ENCODE data around the gene CERKL.

CERKL gene

GRCh38 chr2:181626671-181627070, 30.2 kb downstream of the CERKL start:
- peak in 1 of 2 experiments; percentile 31 for DNase-seq

DNA sequence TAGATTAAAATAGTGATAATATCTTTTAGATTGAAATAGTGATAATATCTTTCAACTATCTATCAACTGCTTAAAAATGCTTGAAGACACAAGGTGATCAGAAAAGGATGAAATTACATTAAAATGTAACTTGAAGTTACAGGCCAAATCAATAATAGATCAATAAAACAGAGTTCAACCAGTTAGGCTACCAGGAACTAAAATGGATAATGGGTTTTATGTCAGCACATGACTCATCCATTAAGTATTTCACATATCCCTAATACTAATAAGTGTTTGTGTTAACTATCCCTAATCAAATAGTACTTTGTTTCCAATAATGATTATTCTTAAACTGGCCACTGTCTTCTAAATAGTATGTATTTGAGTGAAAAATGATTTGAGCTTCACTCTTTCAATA, 33.7 kb downstream of the CERKL start:
- DNase-seq = no peak

- no peak for DNase-seq
Observed at GRCh38 chr2:181621779-181622490, 35.0 kb downstream of the CERKL start.

DNA sequence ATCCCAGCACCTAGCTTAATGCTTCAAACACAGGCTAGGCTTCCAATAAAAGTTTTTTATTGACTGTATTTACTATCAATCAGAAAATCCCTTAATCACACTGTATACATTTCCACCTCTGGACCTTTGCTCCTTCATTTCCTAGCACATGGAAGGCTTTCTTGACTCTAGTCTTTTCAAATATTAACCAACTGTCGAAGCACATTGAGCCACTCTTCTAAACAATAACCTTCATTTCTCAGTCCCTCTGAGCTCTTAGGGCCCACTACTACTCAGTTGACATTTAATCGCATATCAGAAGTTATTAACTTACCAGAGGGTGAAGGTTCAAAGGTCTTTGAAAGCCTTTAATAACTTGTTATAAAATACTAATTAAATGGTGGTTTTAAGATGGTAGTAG, 37.4 kb downstream of the CERKL start:
- DNase-seq = no peak

DNA sequence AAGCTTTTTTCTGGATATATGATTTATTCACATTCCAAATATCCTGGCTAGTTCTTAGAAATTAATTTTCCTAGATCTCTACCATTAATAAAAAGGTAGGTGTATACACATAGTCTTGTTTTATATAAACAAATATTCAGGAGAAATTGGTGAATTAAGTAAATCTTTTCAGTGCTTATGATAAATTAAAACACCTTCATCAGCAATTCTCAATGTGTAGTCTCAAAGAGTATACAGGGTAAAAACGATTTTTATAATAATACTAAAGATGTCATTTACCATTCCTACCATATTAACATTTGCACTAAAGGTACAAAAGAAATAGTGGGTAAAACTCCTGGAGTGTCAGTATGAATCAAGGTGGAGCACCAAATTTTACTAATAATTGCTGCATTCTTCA, 40.2 kb downstream of the CERKL start:
- DNase-seq = no peak

- peak in 1 of 2 experiments; percentile 24 for DNase-seq
Observed at GRCh38 chr2:181614874-181615638, 41.8 kb downstream of the CERKL start.

DNA sequence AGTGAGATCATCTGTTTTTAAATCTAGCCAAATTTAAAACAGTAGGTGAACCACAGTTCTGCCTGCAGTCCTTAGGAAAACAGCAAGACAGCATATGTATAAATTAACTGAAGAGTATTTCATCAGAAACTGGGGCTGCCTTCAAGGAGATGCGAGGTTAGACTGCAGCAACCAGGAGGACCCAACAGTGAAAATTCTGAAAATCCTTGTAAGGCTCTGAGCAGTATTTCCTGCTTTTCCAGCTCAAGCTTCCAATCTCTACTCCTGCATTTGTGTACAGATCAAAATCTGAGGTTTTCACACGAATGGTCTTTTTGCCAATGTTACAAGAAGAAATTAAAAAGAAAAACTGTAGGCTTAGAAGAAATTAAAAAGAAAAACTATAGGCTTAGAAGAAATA, 43.7 kb downstream of the CERKL start:
- peak in 1 of 2 experiments; percentile 17 for DNase-seq

- DNase-seq = no peak
Observed at GRCh38 chr2:181607629-181608590, 49.0 kb downstream of the CERKL start.

- DNase-seq = no peak
Observed at GRCh38 chr2:181605889-181606837, 50.7 kb downstream of the CERKL start.

- DNase-seq = no peak
Observed at GRCh38 chr2:181602017-181602416, 54.9 kb downstream of the CERKL start.

DNA sequence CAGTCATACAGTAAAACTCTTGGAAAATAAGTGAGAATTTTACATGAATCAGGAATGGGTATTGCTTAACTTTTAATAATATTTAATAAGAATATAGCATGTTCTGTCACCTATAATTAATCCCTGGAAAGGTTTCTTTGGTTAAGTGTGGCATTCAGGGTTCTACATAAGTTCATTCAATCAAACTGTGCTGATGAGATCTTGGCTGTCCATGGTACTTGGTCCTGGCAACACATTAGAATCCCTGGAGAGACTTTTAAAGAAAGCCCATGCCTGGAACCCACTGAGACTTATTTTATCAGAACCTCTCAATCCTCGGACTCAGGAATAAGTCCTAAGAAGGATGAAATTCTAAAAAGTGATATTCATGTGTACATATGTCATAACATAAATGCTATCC, 60.3 kb downstream of the CERKL start:
- no peak for DNase-seq

- no peak for DNase-seq
Observed at GRCh38 chr2:181594322-181594721, 62.6 kb downstream of the CERKL start.

DNA sequence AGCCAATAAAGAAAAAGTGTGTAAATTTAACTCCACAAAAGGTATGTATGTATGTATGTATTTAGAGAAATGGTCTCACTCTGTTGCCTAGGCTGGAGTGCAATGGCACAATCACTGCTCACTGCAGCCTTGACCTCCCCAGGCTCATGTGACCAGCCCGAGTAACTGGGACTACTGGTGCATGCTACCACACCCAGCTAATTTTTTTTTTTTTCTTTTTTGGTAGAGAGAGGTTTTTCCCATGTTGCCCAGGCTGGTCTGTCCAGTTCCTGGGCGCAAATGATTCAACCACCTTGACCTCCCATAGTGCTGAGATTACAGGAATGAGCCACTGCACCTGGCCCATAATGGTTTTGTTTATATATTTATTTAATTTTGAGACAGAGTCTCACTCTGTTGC, 67.1 kb downstream of the CERKL start:
- no peak for DNase-seq

GRCh38 chr2:181588546-181588945, 68.4 kb downstream of the CERKL start:
- DNase-seq = no peak

DNA sequence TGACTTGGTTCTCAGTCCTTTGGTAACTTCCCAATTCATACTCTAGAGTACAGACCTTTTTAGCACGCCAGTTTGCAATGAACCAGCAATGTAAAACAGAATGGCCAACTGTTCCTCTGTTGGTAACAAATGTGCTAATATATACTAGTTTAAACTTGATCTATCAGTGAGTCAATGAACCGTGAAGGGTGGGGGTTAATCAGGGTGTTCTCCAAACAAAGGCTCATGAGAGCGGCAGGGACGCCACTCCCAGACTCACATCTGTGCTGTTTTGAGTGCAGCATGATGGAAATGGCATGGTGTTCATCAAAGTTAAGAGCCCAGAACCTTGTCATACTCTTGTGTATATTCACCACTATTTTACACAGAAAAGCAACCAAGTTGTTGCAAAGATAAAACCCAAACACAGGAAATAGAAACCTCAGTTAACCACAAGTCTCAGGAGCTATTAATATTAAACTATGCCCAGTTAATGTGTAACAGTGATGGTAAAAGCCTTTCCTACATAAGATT, 70.3 kb downstream of the CERKL start:
- no peak for DNase-seq

DNA sequence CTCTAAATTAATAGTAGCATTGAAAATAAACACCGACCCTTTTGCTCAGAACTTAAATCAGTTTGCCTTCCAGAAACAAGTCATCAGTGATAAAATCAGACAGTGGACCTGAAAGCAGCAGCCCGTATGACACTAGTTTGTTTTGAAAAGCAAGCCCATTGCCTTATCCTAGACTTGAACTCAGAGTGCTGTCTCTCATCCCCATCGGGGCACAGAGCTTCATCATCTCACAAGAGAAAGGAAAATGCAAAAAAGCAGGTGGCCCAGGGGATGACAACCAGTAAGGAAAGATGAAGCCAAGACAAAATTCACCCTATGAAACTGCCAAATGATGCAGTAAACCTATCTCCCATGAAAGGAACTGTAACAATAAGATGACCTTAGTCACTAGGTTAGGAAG, 71.2 kb downstream of the CERKL start:
- DNase-seq = no peak

DNA sequence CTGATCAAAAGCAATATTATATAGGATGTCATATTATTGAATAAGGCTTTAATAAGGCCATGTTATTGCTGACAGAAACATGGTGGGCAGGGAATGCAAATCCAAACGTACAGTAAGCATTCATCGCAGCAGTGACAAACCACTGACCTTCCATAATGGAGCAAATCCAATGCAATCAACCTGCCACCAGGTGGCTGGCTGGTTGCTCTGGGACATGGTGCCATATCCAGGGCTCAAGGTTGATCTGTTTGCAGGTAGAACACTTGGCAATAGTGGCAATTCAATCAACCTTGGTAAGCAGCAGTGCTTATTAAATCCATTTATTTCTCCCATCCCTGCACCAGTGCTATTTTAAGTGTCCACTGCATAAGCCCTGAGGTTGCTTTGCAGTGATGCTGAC, 75.4 kb downstream of the CERKL start:
- DNase-seq = no peak

DNA sequence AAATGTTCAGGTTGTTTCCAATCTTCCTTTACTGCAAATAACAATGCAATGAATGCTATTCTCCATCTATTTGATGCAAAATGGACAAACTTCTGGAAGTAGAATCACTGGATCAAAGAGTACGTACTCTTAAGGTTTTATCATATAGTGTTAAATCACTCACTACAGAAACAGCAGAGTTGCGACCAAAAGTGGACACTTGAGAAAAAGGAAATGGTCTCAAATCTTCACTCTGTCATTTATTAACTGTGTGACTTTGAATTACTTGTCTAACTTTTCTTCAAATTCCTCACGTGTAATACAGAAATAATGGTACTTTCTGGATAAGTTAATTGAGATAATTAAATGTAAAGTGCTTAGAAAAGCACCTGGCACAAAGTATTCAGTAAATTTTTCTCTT, 78.1 kb downstream of the CERKL start:
- no peak for DNase-seq

DNA sequence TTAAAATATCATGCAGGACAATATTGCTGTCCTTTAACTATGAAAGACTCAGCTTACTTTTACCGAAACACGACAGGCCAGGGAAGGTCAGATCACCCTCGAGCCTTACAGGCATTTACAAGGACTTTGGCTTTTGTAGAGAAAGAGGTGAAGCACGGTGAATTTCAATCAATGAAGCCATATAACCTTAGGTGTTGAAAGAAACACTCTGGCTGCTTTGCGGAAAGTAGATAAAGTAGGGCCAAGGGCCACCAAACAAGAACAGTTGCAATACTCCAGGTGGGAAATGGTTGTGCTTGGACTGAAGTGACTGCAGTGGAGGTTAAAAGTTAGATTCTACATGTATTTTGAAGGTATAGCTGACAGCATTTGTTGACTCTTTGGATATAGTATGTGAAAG, 80.5 kb downstream of the CERKL start:
- no peak for DNase-seq

- DNase-seq = no peak
Observed at GRCh38 chr2:181575650-181576025, 81.3 kb downstream of the CERKL start.

- DNase-seq = peak in 1 of 2 experiments; percentile 55
Observed at GRCh38 chr2:181575024-181575649, 81.8 kb downstream of the CERKL start.
